ENCODE data around the gene CPSF4.

DNA sequence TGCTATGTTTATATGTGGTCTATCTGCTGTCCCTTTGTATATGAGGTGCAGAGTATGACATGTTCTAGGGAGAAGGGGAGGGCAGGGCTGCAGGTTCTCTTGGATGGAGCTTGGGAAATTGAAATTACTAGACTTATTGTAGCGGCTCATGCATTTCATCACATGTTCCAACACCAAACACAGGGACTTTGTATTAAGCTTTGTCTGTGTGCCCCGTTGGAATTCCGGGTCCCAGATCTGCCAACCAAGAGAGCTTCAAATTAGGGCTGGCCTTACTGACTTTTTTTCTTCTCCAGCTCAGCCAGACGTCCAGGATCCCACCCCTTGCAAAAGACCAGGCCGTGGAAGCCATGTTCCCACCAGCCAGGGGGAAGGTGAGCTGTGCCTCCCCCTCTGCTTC lies 37.4 kb downstream of the CPSF4 start:
- TF ChIP-seq GATA3 (IDR thresholded peaks at IDR 0.05; ENCODE audit: low read depth, low read length) (no peak), GATA2 (IDR thresholded peaks at IDR 0.05; ENCODE audit: low read depth, low read length) (no peak)
